BJ (cell line): Measurements from ENCODE around the gene CELF2. TPM values are rescaled to one million over a fixed set of nuclear protein-coding genes. Genes with fewer than 3 reads are reported as not detected.

Source experiments
- CTCF ChIA-PET: fragments of 350-600 bp; formaldehyde crosslinking; extraction: SDS; loops from one replicate; lab custom pipeline; 2021; ENCODE audit warnings: antibody characterized with exemption, inconsistent platforms; lab: Yijun Ruan, JAX
- POLR2A ChIA-PET: fragments of 300-600 bp; sonication (Branson Sonifier 250); formaldehyde crosslinking; extraction: SDS; loops from one replicate; lab custom pipeline; 2021; ENCODE audit warnings: antibody characterized with exemption; lab: Charles Lee
- DNase-seq: peaks from one replicate; pipeline ENCODE4 v3.0.0-alpha.2; 2011; ENCODE audit warnings: low read depth
- H3K27me3 ChIP-seq: 2 replicates; pipeline ENCODE4 v1.6.0; 2011; ENCODE audit warnings: low read length; ENCODE audit not compliant: control insufficient read depth, insufficient read depth
- H3K36me3 ChIP-seq: 2 replicates; pipeline ENCODE4 v1.5.1; 2011; ENCODE audit warnings: low read length; ENCODE audit not compliant: control insufficient read depth, insufficient read depth
- H3K4me3 ChIP-seq: 2 replicates; pipeline ENCODE4 v1.5.1; 2011; ENCODE audit warnings: low read depth, mild to moderate bottlenecking, control low read depth, low read length
- CTCF ChIP-seq: IDR thresholded peaks from 2 replicates; pipeline ENCODE4 v1.5.1; 2011; ENCODE audit warnings: low read depth, mild to moderate bottlenecking, control low read depth, inconsistent platforms, low read length, moderate library complexity; ENCODE audit not compliant: insufficient read depth
- polyA plus RNA-seq: library from polyadenylated mRNA; depleted of rRNA; stranded (reverse); fragments of >200 nt; gene quantifications from 2 replicates; pipeline ENCODE4 v1.2.3, GENCODE V29; 2011

Gene CELF2
- polyA plus RNA-seq, 1 experiment, result 8.8 TPM

- ChIA-PET POLR2A (no interaction called here), CTCF (interaction anchor here (0.7 to 1.9 kb wide), 2 partner anchors 13 to 1227 kb away, joined by 4 to 5 read pairs; no protein-coding TSS in a partner anchor)
- DNase-seq, result no peak
- Histone ChIP-seq H3K27me3 (no peaks in the 10 kb centered on the region), H3K4me3 (no peak overlapping the region), H3K36me3 (no peaks in the 10 kb centered on the region)
- no peak for TF ChIP-seq CTCF
These were observed 30.6 kb upstream of the CELF2 start for GRCh38 chr10:10987111-10987510.

- H3K36me3 ChIP-seq, result no peaks in the 10 kb centered on the region
- TF ChIP-seq CTCF, result no peak
- DNase-seq, result no peak
- no peaks in the 10 kb centered on the region for H3K27me3 ChIP-seq
- POLR2A ChIA-PET, result no interaction called here
- CTCF ChIA-PET, result no interaction called here
- no peak overlapping the region for H3K4me3 ChIP-seq
These were observed 28.0 kb upstream of the CELF2 start for GRCh38 chr10:10989669-10990068.

GRCh38 chr10:10991144-10991543, 26.5 kb upstream of the CELF2 start:
- no peak for TF ChIP-seq CTCF
- POLR2A ChIA-PET, result no interaction called here

GRCh38 chr10:10992072-10992471, 25.6 kb upstream of the CELF2 start:
- ChIA-PET CTCF (no interaction called here), POLR2A (no interaction called here)
- H3K4me3 ChIP-seq, result no peak overlapping the region
- no peak for TF ChIP-seq CTCF
- no peaks in the 10 kb centered on the region for H3K27me3 ChIP-seq
- no peaks in the 10 kb centered on the region for H3K36me3 ChIP-seq
- no peak for DNase-seq

More at GRCh38 chr10:10991144-10991543, 26.5 kb upstream of the CELF2 start:
- Histone ChIP-seq H3K4me3 (no peak overlapping the region), H3K27me3 (no peaks in the 10 kb centered on the region), H3K36me3 (no peaks in the 10 kb centered on the region)
- DNase-seq, result no peak
- CTCF ChIA-PET, result no interaction called here

GRCh38 chr10:10992961-10993714, 24.5 kb upstream of the CELF2 start:
- DNase-seq, result no peak
- Histone ChIP-seq H3K27me3 (no peaks in the 10 kb centered on the region), H3K36me3 (no peaks in the 10 kb centered on the region), H3K4me3 (no peak overlapping the region)
- ChIA-PET POLR2A (no interaction called here), CTCF (no interaction called here)
- no peak for TF ChIP-seq CTCF
